ENCODE measurements around the gene WDR54.

- TF ChIP-seq CTCF (conservative IDR thresholded peaks at IDR 0.05) (no peak), ZFX (IDR thresholded peaks at IDR 0.05) (no peak)
These were observed 30.3 kb upstream of the WDR54 start for GRCh38 chr2:74391209-74391579.

All from C4-2B (cell line).